Left ventricle myocardium inferior (tissue), 1 donor: Measurements from ENCODE around the gene CR1L. TPM values are rescaled to one million over a fixed set of nuclear protein-coding genes. Genes with fewer than 3 reads are reported as not detected.
"Not testable (repeated sequence)": the region's sequence is repeated elsewhere in the genome, so short reads cannot be mapped to it uniquely, and the experiment has no call there.

Experiments
- DNase-seq: peaks from one replicate; pipeline ENCODE4 v3.0.0-alpha.2; 2020
- H3K27ac ChIP-seq: fragments of 200-600 bp; replicated peaks from 2 replicates; pipeline ENCODE4 v1.8.0; 2021
- H3K27me3 ChIP-seq: fragments of 200-600 bp; 2 replicates; pipeline ENCODE4 v1.8.0; 2021; ENCODE audit warnings: low read depth
- H3K36me3 ChIP-seq: fragments of 200-600 bp; 2 replicates; pipeline ENCODE4 v1.8.0; 2021
- H3K4me1 ChIP-seq: fragments of 200-600 bp; 2 replicates; pipeline ENCODE4 v1.8.0; 2021
- H3K4me3 ChIP-seq: fragments of 200-600 bp; 2 replicates; pipeline ENCODE4 v1.8.0; 2021; ENCODE audit warnings: mild to moderate bottlenecking, moderate library complexity
- H3K9me3 ChIP-seq: fragments of 200-600 bp; replicated peaks from 2 replicates; pipeline ENCODE4 v1.8.0; 2021
- CTCF ChIP-seq: fragments of 200-600 bp; IDR thresholded peaks from 2 replicates; pipeline ENCODE4 v1.8.0; 2021; ENCODE audit warnings: antibody characterized with exemption, mild to moderate bottlenecking, borderline replicate concordance
- intact Hi-C: fragments of 100-400 bp; cut with micrococcal nuclease; formaldehyde crosslinking; loops from one replicate; pipeline ENCODE4 v1.11.0; 2022
- total RNA-seq: library from RNA; stranded (reverse); fragmentation: NEBNext Ultra II Directional; extraction: Animal tissue kit (Norgen Biotek cat#: 25700); gene quantifications from one replicate; pipeline ENCODE4 v1.2.1, GENCODE V29; 2021
- donor health status: DM: no; HTN: yes; CAD: no; lungs with severe emphysema.

The CR1L gene
- total RNA-seq, 1 donor from 2014 or later = not detected

- no peak for DNase-seq
- Histone ChIP-seq H3K27me3 (no peaks in the 10 kb centered on the region), H3K36me3 (no peaks in the 10 kb centered on the region), H3K9me3 (no peaks in the 10 kb centered on the region), H3K27ac (no peak overlapping the region), H3K4me3 (no peak overlapping the region), H3K4me1 (no peaks in the 10 kb centered on the region)
- intact Hi-C loops = no loop called here
- TF ChIP-seq CTCF = no peak
These were observed 58.8 kb downstream of the CR1L start for GRCh38 chr1:207703712-207704111.

DNA sequence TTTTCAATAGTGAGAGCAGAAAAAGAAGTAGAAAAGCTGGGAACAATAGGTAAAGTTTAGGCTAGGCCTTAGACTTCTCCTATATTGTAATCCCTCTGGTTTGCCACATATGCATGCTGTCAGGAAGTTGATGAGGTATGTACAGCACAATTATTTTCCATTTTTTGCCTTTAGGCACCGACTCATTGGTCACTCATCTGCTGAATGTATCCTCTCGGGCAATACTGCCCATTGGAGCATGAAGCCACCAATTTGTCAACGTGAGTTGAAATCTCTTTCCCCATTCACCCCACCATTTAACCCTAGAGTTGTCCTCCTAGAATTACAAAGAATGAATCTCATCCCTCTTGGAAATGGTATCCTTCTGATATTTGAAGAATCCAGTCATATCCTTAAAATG, 63.1 kb downstream of the CR1L start:
- H3K36me3 ChIP-seq, H3K27me3 ChIP-seq, DNase-seq, H3K4me3 ChIP-seq, H3K4me1 ChIP-seq, intact Hi-C loops, H3K9me3 ChIP-seq, H3K27ac ChIP-seq: not testable (repeated sequence)

- Histone ChIP-seq H3K4me3 (no peak overlapping the region), H3K4me1 (no peaks in the 10 kb centered on the region), H3K36me3 (no peaks in the 10 kb centered on the region), H3K9me3 (no peaks in the 10 kb centered on the region), H3K27me3 (no peaks in the 10 kb centered on the region), H3K27ac (no peak overlapping the region)
- intact Hi-C loops = no loop called here
- TF ChIP-seq CTCF = no peak
- no peak for DNase-seq
These were observed 66.4 kb downstream of the CR1L start for GRCh38 chr1:207711285-207711684.

- H3K27me3 ChIP-seq, H3K4me3 ChIP-seq, DNase-seq, intact Hi-C loops, H3K27ac ChIP-seq, H3K36me3 ChIP-seq, H3K4me1 ChIP-seq, H3K9me3 ChIP-seq: not testable (repeated sequence)
These were observed 67.8 kb downstream of the CR1L start for GRCh38 chr1:207712701-207713100.

DNA sequence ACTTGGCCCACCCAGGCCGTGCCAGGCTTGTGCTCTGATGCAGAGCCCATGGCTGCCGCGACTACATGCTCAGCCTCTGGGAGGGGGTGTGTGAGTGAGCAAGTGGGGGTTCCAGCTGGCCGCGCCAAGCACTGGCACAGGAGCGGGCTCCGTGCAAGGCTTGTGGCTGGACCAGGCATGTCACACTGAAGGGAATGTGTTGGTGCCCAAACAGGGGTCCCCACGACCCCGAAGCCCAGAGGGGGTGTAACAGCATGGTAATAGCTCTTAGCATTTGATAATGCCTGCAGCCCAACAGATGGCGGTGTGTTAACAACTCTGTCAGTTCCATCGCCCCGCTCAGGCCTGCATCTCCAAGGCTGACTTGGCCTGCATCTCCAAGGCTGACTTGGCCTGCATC, 68.6 kb downstream of the CR1L start:
- intact Hi-C loops = no loop called here
- no peak overlapping the region for H3K27ac ChIP-seq
- TF ChIP-seq CTCF = no peak
- no peaks in the 10 kb centered on the region for H3K36me3 ChIP-seq
- H3K4me1 ChIP-seq = no peaks in the 10 kb centered on the region
- H3K4me3 ChIP-seq = no peak overlapping the region
- DNase-seq = no peak
- no peaks in the 10 kb centered on the region for H3K27me3 ChIP-seq
- no peaks in the 10 kb centered on the region for H3K9me3 ChIP-seq

GRCh38 chr1:207719234-207719633, 74.3 kb downstream of the CR1L start:
- H3K4me1 ChIP-seq = no peaks in the 10 kb centered on the region
- no peaks in the 10 kb centered on the region for H3K27me3 ChIP-seq
- no peak for DNase-seq
- H3K9me3 ChIP-seq = peaks cover 6% of the 10 kb centered on the region
- TF ChIP-seq CTCF = no peak
- no peak overlapping the region for H3K27ac ChIP-seq
- no peak overlapping the region for H3K4me3 ChIP-seq
- no peaks in the 10 kb centered on the region for H3K36me3 ChIP-seq
- intact Hi-C loops = no loop called here

DNA sequence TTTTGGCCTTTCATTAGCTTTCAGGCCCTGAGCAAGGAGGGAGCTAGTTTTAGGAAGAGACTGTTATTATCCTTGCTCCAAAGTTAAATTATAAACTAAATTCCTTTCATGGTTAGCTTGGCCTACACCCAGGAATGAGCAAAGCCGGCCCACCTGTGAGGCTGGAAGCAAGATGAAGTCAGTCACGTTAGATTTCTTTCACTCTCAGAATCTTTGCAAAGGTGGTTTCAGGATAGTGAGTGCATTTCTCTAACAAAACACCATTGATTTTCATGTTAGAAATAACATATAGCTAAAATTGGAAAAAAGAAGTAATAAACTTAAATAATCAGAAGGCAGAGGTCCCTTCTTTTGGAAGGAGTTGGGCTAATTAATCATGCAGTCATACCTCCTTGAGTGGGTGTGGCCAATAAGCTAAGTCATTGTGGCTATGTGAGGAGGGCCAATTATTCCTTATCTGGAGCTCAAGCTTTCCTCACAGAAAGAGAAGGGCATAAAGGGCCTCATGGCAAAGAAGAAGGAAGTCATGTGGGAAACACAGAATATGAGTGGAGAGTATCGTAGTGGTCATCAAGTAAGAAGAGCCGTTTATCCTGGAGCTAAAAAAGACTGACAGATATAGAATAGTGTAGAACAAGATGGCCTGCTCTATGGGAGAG, 83.4 kb downstream of the CR1L start:
- intact Hi-C loops, H3K9me3 ChIP-seq, H3K4me3 ChIP-seq, DNase-seq, H3K36me3 ChIP-seq, H3K4me1 ChIP-seq, H3K27me3 ChIP-seq, H3K27ac ChIP-seq: not testable (repeated sequence)

DNA sequence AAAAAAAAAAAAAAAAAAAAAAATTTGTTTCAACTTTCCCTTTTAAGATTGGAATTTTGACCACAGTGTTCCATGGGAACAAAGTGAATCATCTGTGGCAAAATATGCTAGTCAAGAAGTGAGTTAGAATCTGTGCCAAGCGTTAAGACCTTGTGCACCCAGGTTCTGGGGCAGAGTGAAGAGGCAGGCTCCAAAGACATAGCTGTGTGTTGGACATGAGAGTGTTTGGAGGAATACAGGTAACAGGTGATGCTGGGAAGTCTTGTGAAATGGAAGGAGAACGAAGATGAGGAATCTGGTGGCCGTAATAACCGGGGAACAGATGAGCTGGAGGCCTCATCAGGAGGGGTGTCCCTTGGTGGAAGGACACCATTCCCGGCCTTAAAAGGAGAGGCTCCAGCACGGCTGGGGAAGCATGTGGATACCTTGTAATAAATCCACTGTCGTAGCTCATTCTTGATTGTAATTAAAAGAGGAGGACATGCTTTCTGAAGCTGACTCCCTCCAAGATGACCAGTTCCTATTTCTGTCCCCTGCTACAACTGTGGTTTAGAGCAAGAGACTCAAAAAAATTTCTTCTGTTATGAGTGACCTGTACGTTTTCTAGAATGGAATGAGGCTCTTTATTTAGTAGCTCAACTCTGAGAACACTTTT, 92.7 kb downstream of the CR1L start:
- H3K9me3 ChIP-seq, H3K4me1 ChIP-seq, H3K27me3 ChIP-seq, H3K27ac ChIP-seq, H3K36me3 ChIP-seq, intact Hi-C loops, H3K4me3 ChIP-seq, DNase-seq: not testable (repeated sequence)

GRCh38 chr1:207738158-207738659, 93.3 kb downstream of the CR1L start:
- H3K27me3 ChIP-seq, H3K4me3 ChIP-seq, H3K4me1 ChIP-seq, DNase-seq, H3K36me3 ChIP-seq, H3K27ac ChIP-seq, H3K9me3 ChIP-seq, intact Hi-C loops: not testable (repeated sequence)
